ENCODE measurements around the gene PCDHB16.
"Not testable (repeated sequence)": the region's sequence is repeated elsewhere in the genome, so short reads cannot be mapped to it uniquely, and the experiment has no call there.

Gene PCDHB16

DNA sequence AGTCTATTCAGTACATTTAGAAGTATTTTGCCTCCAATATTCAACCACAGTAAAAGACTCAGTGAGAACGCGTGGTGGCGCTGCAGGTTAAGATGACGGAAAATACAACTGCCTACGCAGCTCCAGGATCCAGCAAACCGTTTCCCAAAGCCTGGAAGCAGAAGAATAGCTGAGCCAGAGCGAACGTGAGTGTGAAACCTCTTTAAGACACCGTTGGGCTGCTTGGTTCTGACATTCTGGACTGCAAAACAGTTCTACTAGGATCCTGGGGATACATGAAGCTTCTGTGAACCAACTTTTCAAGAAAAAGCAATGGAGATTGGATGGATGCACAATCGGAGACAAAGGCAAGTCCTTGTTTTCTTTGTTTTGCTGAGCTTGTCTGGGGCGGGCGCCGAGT is at the start of gene PCDHB16:
Gene PCDHB16, plus strand, starts transcription at position 140 of the 400 bp plus-strand sequence. Its CDS starts 173 bp downstream, at position 313.
- Histone ChIP-seq H3K36me3 (ENCODE audit: control insufficient read depth in 2 of 2, insufficient read depth in 2 of 2, low read length in 2 of 2) (peaks cover 0 to 3% of the 10 kb centered on the region in 2 donors), H3K27ac (ENCODE audit: low read length) (no peak within 1 kb of the TSS), H3K4me1 (ENCODE audit: control insufficient read depth, insufficient read depth, low read length) (no peaks in the 10 kb centered on the region), H3K4me3 (ENCODE audit: low read length in 2 of 2) (peak within 1 kb of the TSS; percentile 55 to 67), H3K9me3 (ENCODE audit: control insufficient read depth in 2 of 2, low read length in 2 of 2) (peaks cover 28 to 34% of the 10 kb centered on the region in 2 donors), H3K27me3 (ENCODE audit: control insufficient read depth in 1 of 2, insufficient read depth in 2 of 2, low read length in 2 of 2) (peaks cover 1 to 15% of the 10 kb centered on the region in 2 donors), H3K9ac (ENCODE audit: low read length in 2 of 2) (peak within 1 kb of the TSS in 1 of 2 donors; percentile 64)

DNA sequence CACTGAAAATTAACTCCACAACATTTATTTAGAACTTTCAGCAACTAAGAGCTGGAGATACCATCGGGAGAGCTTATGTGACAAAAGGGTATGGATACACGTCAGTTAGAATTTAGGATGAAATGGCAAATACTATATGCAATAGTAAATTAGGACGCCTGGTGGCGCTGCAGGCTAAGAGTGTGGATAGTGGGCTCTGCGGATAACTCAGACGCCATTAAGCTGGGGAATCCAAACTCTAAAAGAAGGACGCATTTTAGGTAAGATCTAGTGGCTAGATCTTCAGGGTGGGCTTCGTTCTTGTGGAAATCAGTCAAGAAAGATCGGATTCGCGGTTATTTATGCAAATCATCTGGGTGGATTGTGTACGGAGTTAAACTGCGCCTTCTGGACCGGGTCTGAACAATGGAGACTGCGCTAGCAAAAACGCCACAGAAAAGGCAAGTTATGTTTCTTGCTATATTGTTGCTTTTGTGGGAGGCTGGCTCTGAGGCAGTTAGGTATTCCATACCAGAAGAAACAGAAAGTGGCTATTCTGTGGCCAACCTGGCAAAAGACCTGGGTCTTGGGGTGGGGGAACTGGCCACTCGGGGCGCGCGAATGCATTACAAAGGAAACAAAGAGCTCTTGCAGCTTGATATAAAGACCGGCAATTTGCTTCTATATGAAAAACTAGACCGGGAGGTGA is 47.0 kb upstream of the PCDHB16 start, which contains the start of gene PCDHB5:
Gene PCDHB5, plus strand, starts transcription at position 177 of the 688 bp plus-strand sequence. Its CDS starts 229 bp downstream, at position 406.
- H3K4me3 ChIP-seq (ENCODE audit: low read length in 2 of 2) = peak within 1 kb of the TSS; percentile 64
- peak within 1 kb of the TSS in 1 of 2 donors; percentile 60 for H3K9ac ChIP-seq (ENCODE audit: low read length in 2 of 2)
- H3K9me3 ChIP-seq (ENCODE audit: control insufficient read depth in 2 of 2, low read length in 2 of 2) = peaks cover 16 to 26% of the 10 kb centered on the region in 2 donors

DNA sequence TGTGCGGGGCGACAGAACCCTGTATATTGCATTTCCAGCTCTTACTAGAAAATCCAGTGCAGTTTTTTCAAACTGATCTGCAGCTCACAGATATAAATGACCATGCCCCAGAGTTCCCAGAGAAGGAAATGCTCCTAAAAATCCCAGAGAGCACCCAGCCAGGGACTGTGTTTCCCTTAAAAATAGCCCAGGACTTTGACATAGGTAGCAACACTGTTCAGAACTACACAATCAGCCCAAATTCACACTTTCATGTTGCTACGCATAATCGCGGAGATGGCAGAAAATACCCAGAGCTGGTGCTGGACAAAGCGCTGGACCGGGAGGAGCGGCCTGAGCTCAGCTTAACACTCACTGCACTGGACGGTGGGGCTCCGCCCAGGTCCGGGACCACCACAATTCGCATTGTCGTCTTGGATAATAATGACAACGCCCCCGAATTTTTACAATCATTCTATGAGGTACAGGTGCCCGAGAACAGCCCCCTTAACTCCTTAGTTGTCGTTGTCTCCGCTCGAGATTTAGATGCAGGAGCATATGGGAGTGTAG is 46.4 kb upstream of the PCDHB16 start:
- no peaks in the 10 kb centered on the region for H3K4me1 ChIP-seq (ENCODE audit: control insufficient read depth, insufficient read depth, low read length)
- peaks cover 16 to 26% of the 10 kb centered on the region in 2 donors for H3K9me3 ChIP-seq (ENCODE audit: control insufficient read depth in 2 of 2, low read length in 2 of 2)
- no peak overlapping the region for H3K9ac ChIP-seq (ENCODE audit: low read length in 2 of 2)
- H3K27ac ChIP-seq (ENCODE audit: low read length) = no peak overlapping the region
- H3K27me3 ChIP-seq (ENCODE audit: control insufficient read depth in 1 of 2, insufficient read depth in 2 of 2, low read length in 2 of 2) = no peaks in the 10 kb centered on the region
- no peaks in the 10 kb centered on the region for H3K36me3 ChIP-seq (ENCODE audit: control insufficient read depth in 2 of 2, insufficient read depth in 2 of 2, low read length in 2 of 2)
- H3K4me3 ChIP-seq (ENCODE audit: low read length in 2 of 2) = peak overlapping the region; percentile 64

More for the DNA sequence above, 47.0 kb upstream of the PCDHB16 start, which contains the start of gene PCDHB5:
- Histone ChIP-seq H3K36me3 (ENCODE audit: control insufficient read depth in 2 of 2, insufficient read depth in 2 of 2, low read length in 2 of 2) (no peaks in the 10 kb centered on the region), H3K4me1 (ENCODE audit: control insufficient read depth, insufficient read depth, low read length) (no peaks in the 10 kb centered on the region), H3K27ac (ENCODE audit: low read length) (no peak within 1 kb of the TSS), H3K27me3 (ENCODE audit: control insufficient read depth in 1 of 2, insufficient read depth in 2 of 2, low read length in 2 of 2) (no peaks in the 10 kb centered on the region)

DNA sequence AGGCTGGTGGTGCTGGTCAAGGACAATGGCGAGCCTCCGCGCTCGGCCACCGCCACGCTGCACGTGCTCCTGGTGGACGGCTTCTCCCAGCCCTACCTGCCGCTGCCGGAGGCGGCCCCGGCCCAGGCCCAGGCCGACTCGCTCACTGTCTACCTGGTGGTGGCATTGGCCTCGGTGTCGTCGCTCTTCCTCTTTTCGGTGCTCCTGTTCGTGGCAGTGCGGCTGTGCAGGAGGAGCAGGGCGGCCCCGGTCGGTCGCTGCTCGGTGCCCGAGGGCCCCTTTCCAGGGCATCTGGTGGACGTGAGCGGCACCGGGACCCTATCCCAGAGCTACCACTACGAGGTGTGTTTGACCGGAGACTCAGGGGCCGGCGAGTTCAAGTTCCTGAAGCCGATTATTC is 44.8 kb upstream of the PCDHB16 start:
- not testable (repeated sequence) for H3K27ac ChIP-seq (ENCODE audit: low read length); H3K36me3 ChIP-seq (ENCODE audit: control insufficient read depth in 2 of 2, insufficient read depth in 2 of 2, low read length in 2 of 2); H3K4me3 ChIP-seq (ENCODE audit: low read length in 2 of 2); H3K9ac ChIP-seq (ENCODE audit: low read length in 2 of 2); H3K27me3 ChIP-seq (ENCODE audit: control insufficient read depth in 1 of 2, insufficient read depth in 2 of 2, low read length in 2 of 2); H3K4me1 ChIP-seq (ENCODE audit: control insufficient read depth, insufficient read depth, low read length)
- peaks cover 17 to 27% of the 10 kb centered on the region in 2 donors for H3K9me3 ChIP-seq (ENCODE audit: control insufficient read depth in 2 of 2, low read length in 2 of 2)

DNA sequence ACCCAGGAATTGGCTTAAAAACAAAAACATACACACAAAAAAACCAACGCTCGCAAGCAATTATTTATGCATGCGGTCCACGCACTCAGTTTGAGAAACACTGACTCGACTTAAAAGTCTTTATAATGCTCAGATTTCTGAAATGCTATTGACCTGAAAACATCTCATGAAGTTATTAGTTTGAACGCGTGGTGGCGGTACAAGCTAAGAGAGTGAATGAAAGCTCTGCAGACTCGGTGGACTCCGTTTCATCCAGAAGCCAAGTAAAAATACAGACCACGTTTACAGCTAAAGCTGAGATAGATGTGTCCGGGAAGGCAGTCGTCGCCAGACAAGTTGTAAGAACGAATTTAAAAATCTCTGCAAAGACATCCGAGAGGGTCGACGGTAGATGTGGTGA is 32.4 kb upstream of the PCDHB16 start, which contains the start of gene PCDHB6:
Gene PCDHB6, plus strand, starts transcription at position 246 of the 400 bp plus-strand sequence. CDS start 201 bp downstream, outside the sequence.
- Histone ChIP-seq H3K36me3 (ENCODE audit: control insufficient read depth in 2 of 2, insufficient read depth in 2 of 2, low read length in 2 of 2) (no peaks in the 10 kb centered on the region), H3K9ac (ENCODE audit: low read length in 2 of 2) (no peak within 1 kb of the TSS), H3K9me3 (ENCODE audit: control insufficient read depth in 2 of 2, low read length in 2 of 2) (peaks cover 12 to 25% of the 10 kb centered on the region in 2 donors), H3K4me1 (ENCODE audit: control insufficient read depth, insufficient read depth, low read length) (no peaks in the 10 kb centered on the region), H3K27ac (ENCODE audit: low read length) (no peak within 1 kb of the TSS), H3K27me3 (ENCODE audit: control insufficient read depth in 1 of 2, insufficient read depth in 2 of 2, low read length in 2 of 2) (peaks cover 4 to 6% of the 10 kb centered on the region in 2 donors), H3K4me3 (ENCODE audit: low read length in 2 of 2) (peak within 1 kb of the TSS; percentile 44 to 46)

DNA sequence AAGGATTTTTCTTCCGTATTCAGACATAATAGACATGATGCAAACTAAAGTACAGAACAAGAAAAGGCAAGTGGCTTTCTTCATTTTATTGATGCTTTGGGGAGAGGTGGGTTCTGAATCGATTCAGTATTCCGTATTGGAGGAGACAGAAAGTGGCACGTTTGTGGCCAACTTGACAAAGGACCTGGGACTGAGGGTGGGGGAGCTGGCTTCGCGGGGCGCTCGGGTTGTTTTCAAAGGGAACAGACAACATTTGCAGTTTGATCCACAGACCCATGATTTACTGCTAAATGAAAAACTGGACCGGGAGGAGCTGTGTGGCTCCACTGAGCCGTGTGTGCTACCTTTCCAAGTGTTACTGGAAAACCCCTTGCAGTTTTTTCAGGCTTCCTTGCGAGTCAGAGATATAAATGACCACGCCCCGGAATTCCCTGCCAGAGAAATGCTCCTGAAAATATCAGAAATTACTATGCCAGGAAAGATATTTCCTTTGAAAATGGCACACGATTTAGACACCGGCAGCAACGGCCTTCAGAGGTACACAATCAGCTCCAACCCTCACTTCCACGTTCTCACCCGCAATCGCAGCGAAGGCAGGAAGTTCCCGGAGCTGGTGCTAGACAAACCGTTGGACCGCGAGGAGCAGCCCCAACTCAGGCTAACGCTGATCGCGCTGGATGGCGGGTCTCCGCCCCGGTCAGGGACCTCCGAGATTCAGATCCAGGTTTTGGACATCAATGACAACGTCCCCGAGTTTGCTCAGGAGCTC is 31.8 kb upstream of the PCDHB16 start:
- H3K9me3 ChIP-seq (ENCODE audit: control insufficient read depth in 2 of 2, low read length in 2 of 2) = peaks cover 15 to 26% of the 10 kb centered on the region in 2 donors
- peak overlapping the region; percentile 44 to 46 for H3K4me3 ChIP-seq (ENCODE audit: low read length in 2 of 2)
- no peak overlapping the region for H3K27ac ChIP-seq (ENCODE audit: low read length)
- H3K9ac ChIP-seq (ENCODE audit: low read length in 2 of 2) = no peak overlapping the region
- no peaks in the 10 kb centered on the region for H3K4me1 ChIP-seq (ENCODE audit: control insufficient read depth, insufficient read depth, low read length)
- peaks cover 4 to 6% of the 10 kb centered on the region in 2 donors for H3K27me3 ChIP-seq (ENCODE audit: control insufficient read depth in 1 of 2, insufficient read depth in 2 of 2, low read length in 2 of 2)
- no peaks in the 10 kb centered on the region for H3K36me3 ChIP-seq (ENCODE audit: control insufficient read depth in 2 of 2, insufficient read depth in 2 of 2, low read length in 2 of 2)

DNA sequence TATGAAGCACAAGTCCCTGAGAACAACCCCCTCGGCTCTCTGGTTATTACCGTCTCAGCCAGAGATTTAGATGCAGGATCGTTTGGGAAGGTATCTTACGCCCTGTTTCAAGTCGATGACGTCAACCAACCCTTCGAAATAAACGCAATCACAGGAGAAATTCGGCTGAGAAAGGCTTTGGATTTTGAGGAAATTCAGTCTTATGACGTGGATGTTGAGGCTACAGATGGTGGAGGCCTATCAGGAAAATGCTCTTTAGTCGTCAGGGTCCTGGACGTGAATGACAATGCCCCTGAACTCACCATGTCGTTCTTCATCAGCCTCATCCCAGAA is 31.2 kb upstream of the PCDHB16 start:
- Histone ChIP-seq H3K9me3 (ENCODE audit: control insufficient read depth in 2 of 2, low read length in 2 of 2) (peaks cover 18 to 29% of the 10 kb centered on the region in 2 donors), H3K4me1 (ENCODE audit: control insufficient read depth, insufficient read depth, low read length) (no peaks in the 10 kb centered on the region), H3K27ac (ENCODE audit: low read length) (no peak overlapping the region), H3K36me3 (ENCODE audit: control insufficient read depth in 2 of 2, insufficient read depth in 2 of 2, low read length in 2 of 2) (no peaks in the 10 kb centered on the region), H3K9ac (ENCODE audit: low read length in 2 of 2) (no peak overlapping the region), H3K4me3 (ENCODE audit: low read length in 2 of 2) (no peak overlapping the region), H3K27me3 (ENCODE audit: control insufficient read depth in 1 of 2, insufficient read depth in 2 of 2, low read length in 2 of 2) (peaks cover 4 to 6% of the 10 kb centered on the region in 2 donors)

DNA sequence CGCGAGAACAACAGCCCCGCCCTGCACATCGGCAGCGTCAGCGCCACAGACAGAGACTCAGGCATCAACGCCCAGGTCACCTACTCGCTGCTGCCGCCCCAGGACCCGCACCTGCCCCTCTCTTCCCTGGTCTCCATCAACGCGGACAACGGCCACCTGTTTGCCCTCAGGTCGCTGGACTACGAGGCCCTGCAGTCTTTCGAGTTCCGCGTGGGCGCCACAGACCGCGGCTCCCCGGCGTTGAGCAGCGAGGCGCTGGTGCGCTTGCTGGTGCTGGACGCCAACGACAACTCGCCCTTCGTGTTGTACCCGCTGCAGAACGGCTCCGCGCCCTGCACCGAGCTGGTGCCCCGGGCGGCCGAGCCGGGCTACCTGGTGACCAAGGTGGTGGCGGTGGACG is 30.6 kb upstream of the PCDHB16 start:
- not testable (repeated sequence) for H3K9ac ChIP-seq (ENCODE audit: low read length in 2 of 2); H3K4me1 ChIP-seq (ENCODE audit: control insufficient read depth, insufficient read depth, low read length); H3K4me3 ChIP-seq (ENCODE audit: low read length in 2 of 2); H3K36me3 ChIP-seq (ENCODE audit: control insufficient read depth in 2 of 2, insufficient read depth in 2 of 2, low read length in 2 of 2); H3K27ac ChIP-seq (ENCODE audit: low read length); H3K27me3 ChIP-seq (ENCODE audit: control insufficient read depth in 1 of 2, insufficient read depth in 2 of 2, low read length in 2 of 2)
- H3K9me3 ChIP-seq (ENCODE audit: control insufficient read depth in 2 of 2, low read length in 2 of 2) = peaks cover 20 to 34% of the 10 kb centered on the region in 2 donors

DNA sequence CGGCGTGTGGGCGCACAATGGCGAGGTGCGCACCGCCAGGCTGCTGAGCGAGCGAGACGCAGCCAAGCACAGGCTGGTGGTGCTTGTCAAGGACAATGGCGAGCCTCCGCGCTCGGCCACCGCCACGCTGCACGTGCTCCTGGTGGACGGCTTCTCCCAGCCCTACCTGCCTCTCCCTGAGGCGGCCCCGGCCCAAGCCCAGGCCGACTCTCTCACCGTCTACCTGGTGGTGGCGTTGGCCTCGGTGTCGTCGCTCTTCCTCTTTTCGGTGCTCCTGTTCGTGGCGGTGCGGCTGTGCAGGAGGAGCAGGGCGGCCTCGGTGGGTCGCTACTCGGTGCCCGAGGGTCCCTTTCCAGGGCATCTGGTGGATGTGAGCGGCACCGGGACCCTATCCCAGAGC is 30.1 kb upstream of the PCDHB16 start:
- not testable (repeated sequence) for H3K27ac ChIP-seq (ENCODE audit: low read length); H3K9ac ChIP-seq (ENCODE audit: low read length in 2 of 2); H3K27me3 ChIP-seq (ENCODE audit: control insufficient read depth in 1 of 2, insufficient read depth in 2 of 2, low read length in 2 of 2); H3K4me1 ChIP-seq (ENCODE audit: control insufficient read depth, insufficient read depth, low read length); H3K4me3 ChIP-seq (ENCODE audit: low read length in 2 of 2); H3K36me3 ChIP-seq (ENCODE audit: control insufficient read depth in 2 of 2, insufficient read depth in 2 of 2, low read length in 2 of 2)
- H3K9me3 ChIP-seq (ENCODE audit: control insufficient read depth in 2 of 2, low read length in 2 of 2) = peaks cover 23 to 39% of the 10 kb centered on the region in 2 donors

DNA sequence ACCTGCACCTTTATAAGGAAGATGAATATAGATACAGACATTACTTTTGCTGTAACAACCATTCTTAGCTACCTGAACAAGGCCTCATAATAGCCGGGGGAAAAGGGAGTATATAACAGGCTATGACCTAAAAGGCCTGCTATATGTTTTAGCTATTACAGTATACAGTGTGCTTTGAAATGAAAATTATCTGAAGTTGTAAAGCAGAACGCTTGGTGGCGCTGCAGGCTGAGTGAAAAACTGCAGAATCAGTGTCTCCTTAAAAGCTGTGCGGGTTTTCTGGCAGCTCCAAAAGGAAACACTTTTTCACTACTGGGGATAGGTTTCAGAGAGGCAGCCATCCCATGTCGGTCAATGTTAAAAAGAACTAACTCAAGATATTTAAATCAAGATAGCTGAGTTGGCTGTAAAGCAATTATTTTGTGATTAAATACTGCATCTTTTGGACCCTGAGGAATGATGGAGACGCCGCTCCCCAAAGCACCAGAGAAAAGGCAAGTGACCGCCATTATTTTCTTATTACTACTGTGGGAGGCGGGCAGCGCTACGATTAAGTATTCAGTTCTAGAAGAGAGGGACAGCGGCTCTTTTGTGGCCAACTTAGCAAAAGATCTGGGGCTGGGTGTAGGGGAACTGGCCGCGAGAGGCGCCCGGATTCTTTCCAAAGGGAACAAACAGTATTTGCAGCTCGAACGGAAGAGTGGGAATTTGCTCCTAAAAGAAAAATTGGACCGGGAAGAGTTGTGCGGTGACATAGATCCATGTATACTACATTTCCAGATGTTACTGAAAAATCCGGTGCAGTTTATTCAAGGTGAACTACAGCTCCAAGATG is 26.4 kb upstream of the PCDHB16 start:
- peaks cover 2 to 3% of the 10 kb centered on the region in 2 donors for H3K27me3 ChIP-seq (ENCODE audit: control insufficient read depth in 1 of 2, insufficient read depth in 2 of 2, low read length in 2 of 2)
- H3K9ac ChIP-seq (ENCODE audit: low read length in 2 of 2) = no peak overlapping the region
- peaks cover 25 to 35% of the 10 kb centered on the region in 2 donors for H3K9me3 ChIP-seq (ENCODE audit: control insufficient read depth in 2 of 2, low read length in 2 of 2)
- no peaks in the 10 kb centered on the region for H3K4me1 ChIP-seq (ENCODE audit: control insufficient read depth, insufficient read depth, low read length)
- no peak overlapping the region for H3K4me3 ChIP-seq (ENCODE audit: low read length in 2 of 2)
- H3K36me3 ChIP-seq (ENCODE audit: control insufficient read depth in 2 of 2, insufficient read depth in 2 of 2, low read length in 2 of 2) = no peaks in the 10 kb centered on the region
- H3K27ac ChIP-seq (ENCODE audit: low read length) = no peak overlapping the region
